Measurements from ENCODE around the gene MIPEP.

Gene MIPEP

DNA sequence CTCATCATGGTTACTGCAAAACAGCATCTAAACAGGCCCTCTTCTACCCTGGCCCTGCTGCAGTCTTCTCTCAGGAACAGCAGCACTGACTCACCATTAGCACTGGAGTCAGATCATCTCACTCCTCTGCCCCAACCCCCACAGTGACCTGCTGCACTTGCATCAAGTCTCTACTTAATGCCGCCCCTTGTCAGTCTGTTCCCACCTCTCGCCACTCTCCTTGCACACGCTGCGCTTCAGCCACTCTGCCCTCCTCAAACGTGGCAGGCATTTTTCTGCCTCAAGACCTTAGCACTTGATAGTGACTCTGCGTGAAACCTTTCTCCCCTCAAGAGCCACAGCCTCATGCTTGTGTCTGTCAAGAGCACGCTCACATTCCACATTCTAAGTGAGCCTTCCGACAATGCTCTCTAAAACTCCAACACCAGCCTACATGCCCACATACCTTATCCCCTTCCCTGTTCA is 22.1 kb downstream of the MIPEP start:
- TF ChIP-seq, protein P1, sequence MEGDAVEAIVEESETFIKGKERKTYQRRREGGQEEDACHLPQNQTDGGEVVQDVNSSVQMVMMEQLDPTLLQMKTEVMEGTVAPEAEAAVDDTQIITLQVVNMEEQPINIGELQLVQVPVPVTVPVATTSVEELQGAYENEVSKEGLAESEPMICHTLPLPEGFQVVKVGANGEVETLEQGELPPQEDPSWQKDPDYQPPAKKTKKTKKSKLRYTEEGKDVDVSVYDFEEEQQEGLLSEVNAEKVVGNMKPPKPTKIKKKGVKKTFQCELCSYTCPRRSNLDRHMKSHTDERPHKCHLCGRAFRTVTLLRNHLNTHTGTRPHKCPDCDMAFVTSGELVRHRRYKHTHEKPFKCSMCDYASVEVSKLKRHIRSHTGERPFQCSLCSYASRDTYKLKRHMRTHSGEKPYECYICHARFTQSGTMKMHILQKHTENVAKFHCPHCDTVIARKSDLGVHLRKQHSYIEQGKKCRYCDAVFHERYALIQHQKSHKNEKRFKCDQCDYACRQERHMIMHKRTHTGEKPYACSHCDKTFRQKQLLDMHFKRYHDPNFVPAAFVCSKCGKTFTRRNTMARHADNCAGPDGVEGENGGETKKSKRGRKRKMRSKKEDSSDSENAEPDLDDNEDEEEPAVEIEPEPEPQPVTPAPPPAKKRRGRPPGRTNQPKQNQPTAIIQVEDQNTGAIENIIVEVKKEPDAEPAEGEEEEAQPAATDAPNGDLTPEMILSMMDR (IDR thresholded peaks at IDR 0.05; ENCODE audit: extremely low read depth, missing control alignments): no peak
- DNase-seq (ENCODE audit: low spot score): no peak

DNA sequence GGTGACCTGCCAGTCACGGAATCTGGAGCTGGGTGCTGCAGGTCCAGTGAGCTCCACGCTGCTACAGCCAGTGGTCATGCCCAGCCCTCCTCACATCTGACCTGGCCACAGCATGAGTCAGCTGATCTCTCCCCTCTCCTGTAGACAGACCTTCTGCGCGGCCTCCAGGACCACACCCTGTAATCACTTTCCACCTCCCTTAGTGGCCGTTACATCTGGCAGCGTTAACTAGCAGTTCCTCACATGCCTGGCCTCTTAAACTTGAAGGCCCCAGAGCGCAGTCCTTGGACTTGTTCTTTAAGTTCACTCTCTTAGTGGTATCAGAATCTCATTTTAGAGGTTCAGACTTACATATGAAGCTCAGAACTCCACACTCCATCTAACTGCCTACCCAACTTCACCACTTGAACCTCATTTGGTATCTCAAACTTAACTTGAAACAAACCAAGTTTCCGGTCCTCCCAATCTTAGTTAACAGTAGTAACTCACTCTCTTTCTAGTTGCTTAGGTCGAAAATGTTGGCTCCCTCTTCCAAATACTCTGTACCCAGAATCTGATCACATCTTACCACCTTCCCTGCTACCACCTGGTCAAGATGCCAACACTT is 22.7 kb downstream of the MIPEP start:
- no peak for DNase-seq (ENCODE audit: low spot score)
- TF ChIP-seq, protein P1 (IDR thresholded peaks at IDR 0.05; ENCODE audit: extremely low read depth, missing control alignments): no peak

DNA sequence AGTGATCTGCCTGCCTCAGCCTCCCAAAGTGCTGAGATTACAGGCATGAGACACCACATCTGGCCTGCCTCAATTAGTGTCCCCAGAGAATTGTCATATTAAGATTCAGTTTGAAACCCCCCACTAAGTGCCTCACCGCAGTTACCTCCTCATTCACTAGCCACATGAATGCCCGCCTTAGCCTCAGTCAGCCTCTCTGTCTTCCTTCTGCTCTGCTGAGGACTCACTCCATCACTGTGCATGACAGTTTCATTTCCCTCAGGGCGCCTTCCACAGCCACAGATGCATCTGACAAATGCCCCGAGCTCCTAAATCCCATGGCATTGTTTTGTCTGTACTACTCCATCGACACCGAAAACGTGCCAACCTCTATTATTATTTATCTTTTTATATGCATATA is 23.3 kb downstream of the MIPEP start:
- DNase-seq (ENCODE audit: low spot score): no peak
- TF ChIP-seq, protein P1 (IDR thresholded peaks at IDR 0.05; ENCODE audit: extremely low read depth, missing control alignments): no peak

DNA sequence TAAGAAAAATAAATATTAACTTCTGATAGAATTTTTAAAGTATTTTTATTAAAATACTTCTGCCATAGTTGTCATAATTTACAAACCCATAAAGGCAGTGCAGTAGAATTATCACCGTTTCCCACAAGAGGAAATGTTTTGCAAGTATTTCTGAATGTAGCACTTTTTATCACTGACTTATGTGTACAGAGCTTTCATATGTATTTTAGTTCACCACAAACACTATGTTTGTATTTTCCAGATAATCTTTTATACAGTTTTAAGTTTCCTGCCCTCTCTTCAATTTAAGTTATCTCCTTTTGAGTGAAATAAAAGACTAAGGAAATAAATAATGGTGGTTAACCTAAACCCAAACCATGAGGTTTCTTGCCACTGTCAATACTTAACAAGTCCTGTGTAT is 24.2 kb downstream of the MIPEP start:
- TF ChIP-seq, protein P1 (IDR thresholded peaks at IDR 0.05; ENCODE audit: extremely low read depth, missing control alignments): no peak
- DNase-seq (ENCODE audit: low spot score): no peak

DNA sequence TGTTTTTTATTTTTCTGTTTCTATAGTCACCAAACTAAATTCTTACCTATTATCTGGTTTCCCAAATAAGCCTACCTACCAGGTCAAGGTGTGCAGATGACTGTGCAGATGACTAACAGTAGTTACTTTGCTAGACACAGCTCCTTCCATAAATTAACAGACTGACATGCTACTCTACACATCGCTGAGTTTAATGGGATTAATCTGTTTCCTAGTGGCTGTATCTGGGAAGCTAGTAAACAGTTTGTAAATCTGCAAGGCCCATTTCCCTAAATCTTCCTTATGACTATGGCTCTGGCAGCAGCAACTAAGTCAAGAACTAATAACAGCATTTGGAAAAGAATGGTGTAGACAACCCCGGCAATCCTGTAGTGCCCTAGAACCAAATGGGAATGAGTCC is 27.9 kb downstream of the MIPEP start:
- DNase-seq (ENCODE audit: low spot score): no peak

DNA sequence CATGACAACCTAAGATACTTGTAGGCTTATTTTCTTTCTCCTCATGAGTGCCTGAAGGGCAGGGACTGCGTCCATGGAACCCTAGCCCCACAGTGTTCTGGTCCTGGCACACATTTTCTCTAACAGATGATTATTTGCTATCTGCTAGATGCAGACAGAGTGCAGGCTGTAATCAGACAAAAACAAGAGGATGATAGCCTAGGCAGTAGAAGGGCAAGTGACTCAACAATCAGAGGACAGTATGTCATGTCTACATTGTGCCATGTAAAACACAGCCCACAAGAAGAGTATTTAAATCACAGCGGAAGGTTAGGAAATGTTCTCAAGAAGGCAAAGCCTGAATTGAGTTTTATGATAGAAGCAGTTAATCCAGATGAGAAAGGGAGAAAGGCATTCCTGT is 29.3 kb downstream of the MIPEP start:
- no peak for DNase-seq (ENCODE audit: low spot score)
- TF ChIP-seq, protein P1 (IDR thresholded peaks at IDR 0.05; ENCODE audit: extremely low read depth, missing control alignments): no peak

More for the DNA sequence above, 27.9 kb downstream of the MIPEP start:
- TF ChIP-seq, protein P1 (IDR thresholded peaks at IDR 0.05; ENCODE audit: extremely low read depth, missing control alignments): no peak

DNA sequence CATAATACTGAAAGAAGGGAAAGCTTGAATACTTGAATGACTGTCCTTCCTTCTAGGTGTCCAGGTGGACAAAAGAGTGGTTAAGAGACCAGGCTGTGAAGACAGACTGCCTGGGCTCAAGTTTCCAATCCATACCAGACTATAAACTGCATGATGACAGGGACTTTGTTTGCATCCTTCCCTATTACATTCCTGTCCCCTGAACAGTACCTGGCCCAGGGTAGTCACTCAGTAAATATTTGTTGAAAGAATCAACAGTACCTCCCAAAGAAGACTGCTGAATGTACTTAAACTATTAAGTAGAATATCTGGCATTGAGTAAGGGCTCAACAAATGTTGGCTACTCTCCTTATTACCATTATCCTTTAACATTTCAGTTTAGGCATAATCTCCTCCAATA is 29.7 kb downstream of the MIPEP start:
- no peak for DNase-seq (ENCODE audit: low spot score)

More for the DNA sequence above, 29.7 kb downstream of the MIPEP start:
- TF ChIP-seq, protein P1 (IDR thresholded peaks at IDR 0.05; ENCODE audit: extremely low read depth, missing control alignments): no peak
